ENCODE results near the gene MIB1. TPM values are rescaled to one million over a fixed set of nuclear protein-coding genes. Genes with fewer than 3 reads are reported as not detected.

Gene MIB1
- total and polyA plus RNA-seq, 10 of the 15 experiments (the other 5 are each of a cell fraction or from before 2014, with no cell fraction given) = 2.3 to 27.5 (median 10.4) TPM

- Histone ChIP-seq H3K4me2 (ENCODE audit: control insufficient read depth, insufficient read depth) (no peak overlapping the region), H3K4me1 (ENCODE audit: control insufficient read depth, insufficient read depth, low read length) (no peaks in the 10 kb centered on the region), H3K9ac (ENCODE audit: control insufficient read depth, insufficient read depth, low read length) (no peak overlapping the region), H4K20me1 (ENCODE audit: control insufficient read depth, insufficient read depth) (no peaks in the 10 kb centered on the region), H2AFZ (ENCODE audit: control insufficient read depth, low read depth, low read length) (no peak overlapping the region), H3K79me2 (ENCODE audit: control insufficient read depth, insufficient read depth, low read length) (no peaks in the 10 kb centered on the region), H3K27me3 (replicated peaks in 1 of 2; ENCODE audit: control insufficient read depth in 2 of 2, insufficient read depth in 2 of 2, low read length in 1 of 2) (no peaks in the 10 kb centered on the region), H3K9me3 (replicated peaks; ENCODE audit: control insufficient read depth, insufficient read depth, low read length) (no peaks in the 10 kb centered on the region), H3K4me3 (no peak overlapping the region), H3K36me3 (ENCODE audit: control insufficient read depth in 2 of 2, insufficient read depth in 2 of 2, low read length in 1 of 2) (peaks cover 0 to 13% of the 10 kb centered on the region in 2 experiments; a peak in 1 of 4 replicates), H3K27ac (ENCODE audit: control insufficient read depth, insufficient read depth) (no peak overlapping the region)
- in situ Hi-C loops (cut with MboI) (no loop called here), intact Hi-C loops (cut with micrococcal nuclease; ENCODE audit: unreplicated experiment) (no loop called here)
- ATAC-seq = no peak
- ChIA-PET CTCF (no interaction called here), RAD21 (ENCODE audit: unreplicated experiment) (no interaction called here), SMC1A (ENCODE audit: uncharacterized antibody, unreplicated experiment) (no interaction called here), POLR2A (no interaction called here)
- BruUV-seq (replicated peaks) = no TSS peak
- no peak for FAIRE-seq
- no peak for DNase-seq (ENCODE audit: low read depth, low spot score)
- TF ChIP-seq KAT2A (conservative IDR thresholded peaks at IDR 0.05; ENCODE audit: control insufficient read depth, low read depth, low read length) (no peak), CEBPZ (IDR thresholded peaks at IDR 0.05; ENCODE audit: low read depth, low read length) (no peak), CBFB (IDR thresholded peaks at IDR 0.05; ENCODE audit: low read depth) (no peak), CBX5 (IDR thresholded peaks at IDR 0.05; ENCODE audit: low read depth) (no peak), WRNIP1 (IDR thresholded peaks at IDR 0.05; ENCODE audit: borderline replicate concordance, low read depth, low read length) (no peak), RAD51 (IDR thresholded peaks at IDR 0.05) (no peak), SREBF2 (IDR thresholded peaks at IDR 0.05; ENCODE audit: low read length) (no peak)
- TF ChIP-seq, protein P1, sequence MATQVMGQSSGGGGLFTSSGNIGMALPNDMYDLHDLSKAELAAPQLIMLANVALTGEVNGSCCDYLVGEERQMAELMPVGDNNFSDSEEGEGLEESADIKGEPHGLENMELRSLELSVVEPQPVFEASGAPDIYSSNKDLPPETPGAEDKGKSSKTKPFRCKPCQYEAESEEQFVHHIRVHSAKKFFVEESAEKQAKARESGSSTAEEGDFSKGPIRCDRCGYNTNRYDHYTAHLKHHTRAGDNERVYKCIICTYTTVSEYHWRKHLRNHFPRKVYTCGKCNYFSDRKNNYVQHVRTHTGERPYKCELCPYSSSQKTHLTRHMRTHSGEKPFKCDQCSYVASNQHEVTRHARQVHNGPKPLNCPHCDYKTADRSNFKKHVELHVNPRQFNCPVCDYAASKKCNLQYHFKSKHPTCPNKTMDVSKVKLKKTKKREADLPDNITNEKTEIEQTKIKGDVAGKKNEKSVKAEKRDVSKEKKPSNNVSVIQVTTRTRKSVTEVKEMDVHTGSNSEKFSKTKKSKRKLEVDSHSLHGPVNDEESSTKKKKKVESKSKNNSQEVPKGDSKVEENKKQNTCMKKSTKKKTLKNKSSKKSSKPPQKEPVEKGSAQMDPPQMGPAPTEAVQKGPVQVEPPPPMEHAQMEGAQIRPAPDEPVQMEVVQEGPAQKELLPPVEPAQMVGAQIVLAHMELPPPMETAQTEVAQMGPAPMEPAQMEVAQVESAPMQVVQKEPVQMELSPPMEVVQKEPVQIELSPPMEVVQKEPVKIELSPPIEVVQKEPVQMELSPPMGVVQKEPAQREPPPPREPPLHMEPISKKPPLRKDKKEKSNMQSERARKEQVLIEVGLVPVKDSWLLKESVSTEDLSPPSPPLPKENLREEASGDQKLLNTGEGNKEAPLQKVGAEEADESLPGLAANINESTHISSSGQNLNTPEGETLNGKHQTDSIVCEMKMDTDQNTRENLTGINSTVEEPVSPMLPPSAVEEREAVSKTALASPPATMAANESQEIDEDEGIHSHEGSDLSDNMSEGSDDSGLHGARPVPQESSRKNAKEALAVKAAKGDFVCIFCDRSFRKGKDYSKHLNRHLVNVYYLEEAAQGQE (IDR thresholded peaks at IDR 0.05; ENCODE audit: low read depth, low read length) = no peak
- TF ChIP-seq, protein P2, sequence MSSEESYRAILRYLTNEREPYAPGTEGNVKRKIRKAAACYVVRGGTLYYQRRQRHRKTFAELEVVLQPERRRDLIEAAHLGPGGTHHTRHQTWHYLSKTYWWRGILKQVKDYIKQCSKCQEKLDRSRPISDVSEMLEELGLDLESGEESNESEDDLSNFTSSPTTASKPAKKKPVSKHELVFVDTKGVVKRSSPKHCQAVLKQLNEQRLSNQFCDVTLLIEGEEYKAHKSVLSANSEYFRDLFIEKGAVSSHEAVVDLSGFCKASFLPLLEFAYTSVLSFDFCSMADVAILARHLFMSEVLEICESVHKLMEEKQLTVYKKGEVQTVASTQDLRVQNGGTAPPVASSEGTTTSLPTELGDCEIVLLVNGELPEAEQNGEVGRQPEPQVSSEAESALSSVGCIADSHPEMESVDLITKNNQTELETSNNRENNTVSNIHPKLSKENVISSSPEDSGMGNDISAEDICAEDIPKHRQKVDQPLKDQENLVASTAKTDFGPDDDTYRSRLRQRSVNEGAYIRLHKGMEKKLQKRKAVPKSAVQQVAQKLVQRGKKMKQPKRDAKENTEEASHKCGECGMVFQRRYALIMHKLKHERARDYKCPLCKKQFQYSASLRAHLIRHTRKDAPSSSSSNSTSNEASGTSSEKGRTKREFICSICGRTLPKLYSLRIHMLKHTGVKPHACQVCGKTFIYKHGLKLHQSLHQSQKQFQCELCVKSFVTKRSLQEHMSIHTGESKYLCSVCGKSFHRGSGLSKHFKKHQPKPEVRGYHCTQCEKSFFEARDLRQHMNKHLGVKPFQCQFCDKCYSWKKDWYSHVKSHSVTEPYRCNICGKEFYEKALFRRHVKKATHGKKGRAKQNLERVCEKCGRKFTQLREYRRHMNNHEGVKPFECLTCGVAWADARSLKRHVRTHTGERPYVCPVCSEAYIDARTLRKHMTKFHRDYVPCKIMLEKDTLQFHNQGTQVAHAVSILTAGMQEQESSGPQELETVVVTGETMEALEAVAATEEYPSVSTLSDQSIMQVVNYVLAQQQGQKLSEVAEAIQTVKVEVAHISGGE (CRISPR knock-in tag; IDR thresholded peaks at IDR 0.05) = no peak
- TF ChIP-seq, protein P3, sequence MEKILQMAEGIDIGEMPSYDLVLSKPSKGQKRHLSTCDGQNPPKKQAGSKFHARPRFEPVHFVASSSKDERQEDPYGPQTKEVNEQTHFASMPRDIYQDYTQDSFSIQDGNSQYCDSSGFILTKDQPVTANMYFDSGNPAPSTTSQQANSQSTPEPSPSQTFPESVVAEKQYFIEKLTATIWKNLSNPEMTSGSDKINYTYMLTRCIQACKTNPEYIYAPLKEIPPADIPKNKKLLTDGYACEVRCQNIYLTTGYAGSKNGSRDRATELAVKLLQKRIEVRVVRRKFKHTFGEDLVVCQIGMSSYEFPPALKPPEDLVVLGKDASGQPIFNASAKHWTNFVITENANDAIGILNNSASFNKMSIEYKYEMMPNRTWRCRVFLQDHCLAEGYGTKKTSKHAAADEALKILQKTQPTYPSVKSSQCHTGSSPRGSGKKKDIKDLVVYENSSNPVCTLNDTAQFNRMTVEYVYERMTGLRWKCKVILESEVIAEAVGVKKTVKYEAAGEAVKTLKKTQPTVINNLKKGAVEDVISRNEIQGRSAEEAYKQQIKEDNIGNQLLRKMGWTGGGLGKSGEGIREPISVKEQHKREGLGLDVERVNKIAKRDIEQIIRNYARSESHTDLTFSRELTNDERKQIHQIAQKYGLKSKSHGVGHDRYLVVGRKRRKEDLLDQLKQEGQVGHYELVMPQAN (conservative IDR thresholded peaks at IDR 0.05) = no peak
These were observed 57.5 kb downstream of the MIB1 start for GRCh38 chr18:21798126-21798525.
